NCI-H345 (cell line): ENCODE results near the gene SORD.

Experiments
- DNase-seq: peaks from one replicate; lab custom pipeline; 2025; lab: John Stamatoyannopoulos, UW

The SORD gene

GRCh38 chr15:45116482-45117307, 93.7 kb downstream of the SORD start:
- no peak for DNase-seq

GRCh38 chr15:45117308-45118130, 94.5 kb downstream of the SORD start:
- DNase-seq, result no peak

GRCh38 chr15:45118131-45118588, 95.2 kb downstream of the SORD start:
- DNase-seq, result peak; percentile 81

GRCh38 chr15:45118996-45119395, 96.0 kb downstream of the SORD start:
- DNase-seq, result no peak

- DNase-seq, result no peak
These were observed 97.3 kb downstream of the SORD start for GRCh38 chr15:45120081-45120972.

- no peak for DNase-seq
These were observed 98.0 kb downstream of the SORD start for GRCh38 chr15:45121020-45121419.

- DNase-seq, result no peak
These were observed 98.9 kb downstream of the SORD start for GRCh38 chr15:45121706-45122417.

GRCh38 chr15:45122719-45123118, 99.7 kb downstream of the SORD start:
- no peak for DNase-seq

GRCh38 chr15:45123397-45123796, 100.4 kb downstream of the SORD start:
- DNase-seq, result no peak

- DNase-seq, result no peak
These were observed 103.7 kb downstream of the SORD start for GRCh38 chr15:45126535-45127158.
